ENCODE measurements around the gene C1orf50. TPM values are rescaled to one million over a fixed set of nuclear protein-coding genes. Genes with fewer than 3 reads are reported as not detected.

C1orf50 gene
- total RNA-seq, 4 donors from 2014 or later, result 2.8 to 14.7 (median 5.4) TPM

DNA sequence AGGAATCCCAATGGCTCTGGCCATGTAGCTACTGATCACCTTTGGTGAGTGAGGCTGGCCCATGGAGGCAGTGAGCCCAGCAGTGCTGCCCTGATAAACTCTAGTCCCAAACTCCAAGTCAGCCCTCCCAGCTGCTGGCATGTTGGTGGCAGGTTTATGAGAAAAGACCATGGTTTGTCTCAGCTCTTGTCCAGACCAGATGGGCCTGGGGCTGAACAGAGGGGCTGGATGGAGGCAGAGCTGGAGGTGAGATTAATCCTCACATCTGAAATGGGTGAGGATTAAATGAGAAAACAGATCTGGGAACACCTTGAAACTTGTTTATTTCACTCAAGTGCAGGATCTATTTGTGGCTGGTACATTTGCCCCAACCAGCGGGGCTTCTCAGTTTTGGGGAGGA, 21.0 kb downstream of the C1orf50 start:
- Histone ChIP-seq H3K4me1 (peaks cover 0 to 11% of the 10 kb centered on the region in 2 donors), H3K4me3 (no peak overlapping the region), H3K27ac (no peak overlapping the region), H3K9me3 (no peaks in the 10 kb centered on the region), H3K36me3 (no peaks in the 10 kb centered on the region), H3K27me3 (peaks cover 0 to 10% (median 0%) of the 10 kb centered on the region in 3 donors)
- intact Hi-C loops (cut with DNase I; ENCODE audit: low total_unique reads) (no loop called here), in situ Hi-C loops (cut with MboI; ENCODE audit: low sequenced_read_pairs in 4 of 4) (loop anchor here in 2 of 4 donors (25.0 kb wide), 1 partner anchor 274 kb away; no protein-coding TSS in a partner anchor)
- ATAC-seq (no peak), DNase-seq (no peak)
- TF ChIP-seq POLR2A (IDR thresholded peaks at IDR 0.05), result no peak
- TF ChIP-seq, protein P1, sequence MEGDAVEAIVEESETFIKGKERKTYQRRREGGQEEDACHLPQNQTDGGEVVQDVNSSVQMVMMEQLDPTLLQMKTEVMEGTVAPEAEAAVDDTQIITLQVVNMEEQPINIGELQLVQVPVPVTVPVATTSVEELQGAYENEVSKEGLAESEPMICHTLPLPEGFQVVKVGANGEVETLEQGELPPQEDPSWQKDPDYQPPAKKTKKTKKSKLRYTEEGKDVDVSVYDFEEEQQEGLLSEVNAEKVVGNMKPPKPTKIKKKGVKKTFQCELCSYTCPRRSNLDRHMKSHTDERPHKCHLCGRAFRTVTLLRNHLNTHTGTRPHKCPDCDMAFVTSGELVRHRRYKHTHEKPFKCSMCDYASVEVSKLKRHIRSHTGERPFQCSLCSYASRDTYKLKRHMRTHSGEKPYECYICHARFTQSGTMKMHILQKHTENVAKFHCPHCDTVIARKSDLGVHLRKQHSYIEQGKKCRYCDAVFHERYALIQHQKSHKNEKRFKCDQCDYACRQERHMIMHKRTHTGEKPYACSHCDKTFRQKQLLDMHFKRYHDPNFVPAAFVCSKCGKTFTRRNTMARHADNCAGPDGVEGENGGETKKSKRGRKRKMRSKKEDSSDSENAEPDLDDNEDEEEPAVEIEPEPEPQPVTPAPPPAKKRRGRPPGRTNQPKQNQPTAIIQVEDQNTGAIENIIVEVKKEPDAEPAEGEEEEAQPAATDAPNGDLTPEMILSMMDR (IDR thresholded peaks at IDR 0.05 in 4 of 5, conservative IDR thresholded peaks at IDR 0.05 in 1 of 5), result no peak

DNA sequence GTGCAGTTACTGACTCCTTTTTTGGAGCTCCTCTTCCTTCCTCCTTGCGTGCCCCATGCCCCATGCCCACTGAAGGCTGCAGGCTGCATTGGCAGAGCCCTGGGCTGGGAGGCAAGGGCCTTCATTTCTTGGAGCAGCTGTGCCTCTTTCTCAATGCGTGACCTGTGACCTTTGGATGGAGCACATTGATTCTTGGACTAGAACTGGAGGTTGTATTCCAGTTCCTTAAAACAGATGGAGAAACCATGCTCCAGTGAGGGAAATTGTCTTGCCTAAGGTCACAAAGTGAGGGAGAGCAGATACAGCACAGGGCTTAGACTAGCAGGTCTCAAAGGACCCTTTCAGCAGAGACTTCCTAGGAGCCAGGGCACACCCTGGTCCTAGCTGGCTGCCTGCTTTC, 26.8 kb downstream of the C1orf50 start:
- ATAC-seq, result peak in 1 of 2 donors; percentile 61
- DNase-seq, result no peak
- no peak overlapping the region for H3K27ac ChIP-seq
- TF ChIP-seq POLR2A (IDR thresholded peaks at IDR 0.05), result no peak
- TF ChIP-seq, protein P1 (IDR thresholded peaks at IDR 0.05 in 4 of 5, conservative IDR thresholded peaks at IDR 0.05 in 1 of 5), result no peak
- in situ Hi-C loops (cut with MboI; ENCODE audit: low sequenced_read_pairs in 4 of 4) (loop anchor here in 2 of 4 donors (25.0 kb wide), 1 partner anchor 268 kb away; no protein-coding TSS in a partner anchor), intact Hi-C loops (cut with DNase I; ENCODE audit: low total_unique reads) (no loop called here)
- no peaks in the 10 kb centered on the region for H3K36me3 ChIP-seq
- H3K9me3 ChIP-seq, result no peaks in the 10 kb centered on the region
- H3K4me3 ChIP-seq, result no peak overlapping the region
- H3K27me3 ChIP-seq, result no peaks in the 10 kb centered on the region
- no peaks in the 10 kb centered on the region for H3K4me1 ChIP-seq

DNA sequence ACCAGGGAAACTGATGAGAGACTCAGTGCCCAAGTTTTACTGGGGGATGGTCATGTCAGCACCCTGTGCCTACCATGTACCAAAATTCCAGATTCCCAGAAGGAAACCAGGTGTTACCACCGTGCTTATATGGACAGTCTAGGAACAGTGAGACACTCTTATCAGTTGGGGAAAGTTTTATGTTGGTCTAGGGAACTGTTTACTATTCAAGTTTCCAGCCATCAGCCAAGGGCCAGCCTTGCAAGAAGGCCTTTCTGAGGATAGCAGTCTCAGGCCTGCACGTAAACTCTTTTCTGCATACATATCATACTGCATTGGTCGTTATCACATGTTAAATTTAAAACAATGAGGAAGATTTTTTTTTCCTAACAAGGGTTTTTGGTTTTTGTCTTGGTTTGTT, 30.4 kb downstream of the C1orf50 start:
- in situ Hi-C loops (cut with MboI; ENCODE audit: low sequenced_read_pairs in 4 of 4), result loop anchor here in 2 of 4 donors (25.0 kb wide), 1 partner anchor 265 kb away; no protein-coding TSS in a partner anchor
- H3K27me3 ChIP-seq, result no peaks in the 10 kb centered on the region

DNA sequence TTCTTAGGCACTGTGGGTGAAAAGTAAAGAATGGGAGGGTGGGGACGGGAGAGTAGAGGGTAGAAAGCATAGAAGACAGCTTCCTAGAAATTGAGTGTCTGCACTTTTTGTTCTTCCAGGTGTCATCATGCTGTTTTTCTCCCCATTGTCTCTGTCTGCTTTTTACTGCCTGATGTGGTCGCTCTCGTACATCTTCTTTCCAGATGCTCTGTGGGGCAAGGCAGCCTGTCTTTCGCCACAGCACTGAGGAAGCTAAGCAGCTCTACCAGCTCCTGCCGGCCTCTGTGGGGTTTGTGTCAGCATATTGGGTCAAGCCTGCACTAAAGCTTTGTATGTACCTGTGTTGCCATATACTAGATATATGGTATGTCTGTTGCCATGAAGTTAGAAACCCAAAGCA, 30.9 kb downstream of the C1orf50 start:
- no peak for ATAC-seq
- intact Hi-C loops (cut with DNase I; ENCODE audit: low total_unique reads) (no loop called here), in situ Hi-C loops (cut with MboI; ENCODE audit: low sequenced_read_pairs in 4 of 4) (loop anchor here in 2 of 4 donors (25.0 kb wide), 1 partner anchor 264 kb away; no protein-coding TSS in a partner anchor)
- TF ChIP-seq POLR2A (IDR thresholded peaks at IDR 0.05), result no peak
- TF ChIP-seq, protein P1 (IDR thresholded peaks at IDR 0.05 in 4 of 5, conservative IDR thresholded peaks at IDR 0.05 in 1 of 5), result no peak
- no peaks in the 10 kb centered on the region for H3K4me1 ChIP-seq
- H3K4me3 ChIP-seq, result no peak overlapping the region
- no peaks in the 10 kb centered on the region for H3K27me3 ChIP-seq
- no peak for DNase-seq
- H3K36me3 ChIP-seq, result no peaks in the 10 kb centered on the region
- no peak overlapping the region for H3K27ac ChIP-seq
- H3K9me3 ChIP-seq, result no peaks in the 10 kb centered on the region

More for the DNA sequence above, 30.4 kb downstream of the C1orf50 start:
- ATAC-seq (no peak), DNase-seq (no peak)
- no peaks in the 10 kb centered on the region for H3K4me1 ChIP-seq
- H3K27ac ChIP-seq, result no peak overlapping the region
- H3K9me3 ChIP-seq, result no peaks in the 10 kb centered on the region
- intact Hi-C loops (cut with DNase I; ENCODE audit: low total_unique reads), result no loop called here
- H3K36me3 ChIP-seq, result no peaks in the 10 kb centered on the region
- TF ChIP-seq, protein P1 (IDR thresholded peaks at IDR 0.05 in 4 of 5, conservative IDR thresholded peaks at IDR 0.05 in 1 of 5), result no peak
- TF ChIP-seq POLR2A (IDR thresholded peaks at IDR 0.05), result no peak
- H3K4me3 ChIP-seq, result no peak overlapping the region
